ENCODE measurements around the gene EIF2AK2. TPM values are rescaled to one million over a fixed set of nuclear protein-coding genes. Genes with fewer than 3 reads are reported as not detected.
"Not testable (repeated sequence)": the region's sequence is repeated elsewhere in the genome, so short reads cannot be mapped to it uniquely, and the experiment has no call there.

Gene EIF2AK2
- total RNA-seq: 10 to 100 TPM; 22.3 to 33.2 (median 23.5) TPM

DNA sequence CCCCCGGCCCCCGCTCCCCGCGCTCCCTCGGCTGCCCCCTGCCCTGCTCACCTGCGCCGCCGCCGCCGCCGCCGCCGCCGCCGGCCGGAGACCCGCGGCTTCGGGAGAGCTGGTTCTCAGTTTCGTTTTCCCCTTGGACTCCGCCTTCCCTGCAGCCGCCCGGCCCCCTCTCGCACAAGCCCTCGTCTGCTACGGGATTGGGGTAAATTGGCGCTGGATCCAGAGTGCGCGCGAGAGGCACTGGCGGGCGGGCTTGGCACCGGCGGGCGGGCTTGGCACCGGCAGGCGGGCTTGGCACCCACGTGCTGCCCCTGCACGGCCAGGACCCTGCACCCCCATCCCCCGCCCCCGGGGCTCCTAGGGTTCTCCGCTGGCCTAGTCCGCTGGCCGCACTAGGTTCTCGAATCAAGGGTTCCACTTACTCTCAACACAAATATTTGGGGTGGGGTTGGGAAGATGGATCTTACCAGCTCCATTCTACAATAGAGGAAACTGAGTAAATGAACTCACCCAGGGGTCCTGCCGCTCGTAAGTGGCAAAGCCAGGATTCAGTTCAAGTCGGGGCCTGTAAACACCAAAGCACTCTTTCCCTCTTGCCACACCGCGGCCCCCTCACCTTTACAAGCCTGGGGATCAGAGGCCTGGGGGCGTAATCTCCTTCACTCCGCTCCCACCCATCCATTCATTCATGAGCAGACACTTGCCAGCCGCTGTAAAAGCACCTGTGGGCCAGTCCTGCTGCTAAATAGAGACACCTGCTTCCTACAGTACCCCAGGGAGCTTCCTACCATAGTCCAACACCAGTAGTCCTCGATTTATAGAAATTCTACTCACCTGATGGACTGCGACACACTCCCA lies at the start of gene EIF2AK2:
Gene EIF2AK2 (minus strand): TSS at position 124 of the 858 bp plus-strand sequence. CDS start 9,174 bp downstream, outside the sequence.
- Histone ChIP-seq H3K4me3 (peak within 1 kb of the TSS; percentile 78 to 98 (median 94)), H3K4me1 (peaks cover 0 to 5% of the 10 kb centered on the region in 2 donors), H3K9me3 (no peaks in the 10 kb centered on the region), H3K27ac (peak within 1 kb of the TSS; percentile 91 to 94), H3K36me3 (no peaks in the 10 kb centered on the region), H3K27me3 (no peaks in the 10 kb centered on the region)
- TF ChIP-seq POLR2AphosphoS5 (IDR thresholded peaks at IDR 0.05): peak in 1 of 3 donors; percentile 50
- no peak for TF ChIP-seq POLR2A (IDR thresholded peaks at IDR 0.05)
- TF ChIP-seq, protein P1, sequence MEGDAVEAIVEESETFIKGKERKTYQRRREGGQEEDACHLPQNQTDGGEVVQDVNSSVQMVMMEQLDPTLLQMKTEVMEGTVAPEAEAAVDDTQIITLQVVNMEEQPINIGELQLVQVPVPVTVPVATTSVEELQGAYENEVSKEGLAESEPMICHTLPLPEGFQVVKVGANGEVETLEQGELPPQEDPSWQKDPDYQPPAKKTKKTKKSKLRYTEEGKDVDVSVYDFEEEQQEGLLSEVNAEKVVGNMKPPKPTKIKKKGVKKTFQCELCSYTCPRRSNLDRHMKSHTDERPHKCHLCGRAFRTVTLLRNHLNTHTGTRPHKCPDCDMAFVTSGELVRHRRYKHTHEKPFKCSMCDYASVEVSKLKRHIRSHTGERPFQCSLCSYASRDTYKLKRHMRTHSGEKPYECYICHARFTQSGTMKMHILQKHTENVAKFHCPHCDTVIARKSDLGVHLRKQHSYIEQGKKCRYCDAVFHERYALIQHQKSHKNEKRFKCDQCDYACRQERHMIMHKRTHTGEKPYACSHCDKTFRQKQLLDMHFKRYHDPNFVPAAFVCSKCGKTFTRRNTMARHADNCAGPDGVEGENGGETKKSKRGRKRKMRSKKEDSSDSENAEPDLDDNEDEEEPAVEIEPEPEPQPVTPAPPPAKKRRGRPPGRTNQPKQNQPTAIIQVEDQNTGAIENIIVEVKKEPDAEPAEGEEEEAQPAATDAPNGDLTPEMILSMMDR (IDR thresholded peaks at IDR 0.05): no peak
- intact Hi-C loops (cut with DNase I; ENCODE audit: low total_unique reads): no loop called here
- peak; percentile 73 to 84 for DNase-seq (ENCODE audit: low spot score in 2 of 2)

DNA sequence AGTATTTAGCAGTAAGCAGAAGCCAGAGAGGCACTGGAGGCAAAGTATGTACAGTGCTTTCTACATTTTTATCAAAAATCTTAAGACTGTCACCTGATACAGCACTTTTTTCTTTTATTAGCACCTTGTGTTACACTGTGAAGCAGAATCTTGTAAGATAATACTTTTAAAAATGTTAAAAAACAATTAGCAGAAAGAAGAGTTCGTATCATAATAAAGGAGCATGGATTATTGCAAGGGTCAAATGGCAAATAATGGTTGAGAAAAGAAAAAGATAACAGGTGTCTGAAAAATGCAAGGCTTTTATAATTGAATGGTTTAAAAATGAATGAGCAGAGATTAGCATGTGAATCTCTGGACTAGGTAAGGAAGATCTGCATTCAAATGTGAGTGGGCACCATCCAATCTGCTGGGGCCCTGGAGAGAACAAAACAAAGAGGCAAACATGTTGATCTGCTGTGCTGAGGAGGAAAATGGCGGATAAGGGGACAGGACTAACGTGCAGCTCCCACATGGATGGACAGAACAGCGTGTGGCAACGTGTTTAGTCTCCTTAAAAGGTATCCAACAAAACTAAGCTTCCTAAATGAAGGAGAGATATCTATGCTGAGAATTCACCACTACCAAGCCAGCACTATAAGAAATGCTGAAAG lies 49.0 kb upstream of the EIF2AK2 start:
- TF ChIP-seq, protein P1 (IDR thresholded peaks at IDR 0.05): no peak
- no peak for TF ChIP-seq POLR2A (IDR thresholded peaks at IDR 0.05)
- TF ChIP-seq POLR2AphosphoS5 (IDR thresholded peaks at IDR 0.05): no peak
- H3K4me3 ChIP-seq: no peak overlapping the region
- intact Hi-C loops (cut with DNase I; ENCODE audit: low total_unique reads): no loop called here
- no peaks in the 10 kb centered on the region for H3K4me1 ChIP-seq
- peaks cover 21% of the 10 kb centered on the region for H3K36me3 ChIP-seq
- no peak for DNase-seq (ENCODE audit: low spot score in 2 of 2)
- H3K9me3 ChIP-seq: peaks cover 0 to 24% of the 10 kb centered on the region in 2 donors
- H3K27me3 ChIP-seq: no peaks in the 10 kb centered on the region
- no peak overlapping the region for H3K27ac ChIP-seq

DNA sequence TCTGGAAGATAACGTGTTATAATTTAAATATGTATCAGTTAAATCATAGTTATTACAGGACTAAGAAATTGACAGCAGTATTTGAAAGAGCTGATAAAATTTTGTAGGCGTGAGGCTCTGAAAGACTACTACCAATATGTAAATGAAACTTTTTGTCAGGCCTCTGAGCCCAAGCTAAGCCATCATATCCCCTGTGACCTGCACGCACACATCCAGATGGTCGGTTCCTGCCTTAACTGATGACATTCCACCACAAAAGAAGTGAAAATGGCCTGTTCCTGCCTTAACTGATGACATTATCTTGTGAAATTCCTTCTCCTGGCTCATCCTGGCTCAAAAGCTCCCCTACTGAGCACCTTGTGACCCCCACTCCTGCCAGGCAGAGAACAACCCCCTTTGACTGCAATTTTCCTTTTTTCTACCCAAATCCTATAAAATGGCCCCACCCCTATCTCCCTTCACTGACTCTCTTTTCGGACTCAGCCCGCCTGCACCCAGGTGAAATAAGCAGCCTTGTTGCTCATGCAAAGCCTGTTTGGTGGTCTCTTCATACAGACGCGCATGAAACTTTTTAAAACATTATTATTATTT lies 48.4 kb upstream of the EIF2AK2 start:
- H3K27me3 ChIP-seq; H3K27ac ChIP-seq; DNase-seq (ENCODE audit: low spot score in 2 of 2); H3K4me3 ChIP-seq; H3K4me1 ChIP-seq; intact Hi-C loops (cut with DNase I; ENCODE audit: low total_unique reads): not testable (repeated sequence)
- H3K9me3 ChIP-seq: peaks cover 0 to 24% of the 10 kb centered on the region in 2 donors
- peaks cover 22% of the 10 kb centered on the region for H3K36me3 ChIP-seq

DNA sequence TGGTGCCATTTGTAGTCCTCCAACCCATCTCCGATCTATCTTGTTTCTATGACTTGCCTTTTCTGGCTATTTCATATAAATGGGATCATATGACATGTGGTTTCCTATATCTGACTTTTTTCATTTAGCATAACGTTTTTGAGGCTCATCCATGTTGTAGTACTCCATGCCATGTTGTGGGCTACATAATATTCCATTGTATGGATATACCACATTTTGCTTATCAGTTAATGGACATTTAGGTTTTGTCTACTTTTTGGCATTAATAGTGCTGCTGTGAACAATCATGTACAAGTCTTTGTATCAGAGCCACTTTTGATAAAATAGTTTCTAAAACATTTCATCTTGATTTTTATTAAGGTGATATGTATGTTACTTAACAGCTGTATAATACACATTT lies 46.9 kb upstream of the EIF2AK2 start:
- Histone ChIP-seq H3K36me3 (peaks cover 17% of the 10 kb centered on the region), H3K9me3 (peaks cover 0 to 21% of the 10 kb centered on the region in 2 donors), H3K4me3 (no peak overlapping the region), H3K27ac (no peak overlapping the region), H3K4me1 (no peaks in the 10 kb centered on the region), H3K27me3 (no peaks in the 10 kb centered on the region)
- DNase-seq (ENCODE audit: low spot score in 2 of 2): no peak
- intact Hi-C loops (cut with DNase I; ENCODE audit: low total_unique reads): no loop called here
- no peak for TF ChIP-seq POLR2A (IDR thresholded peaks at IDR 0.05)

DNA sequence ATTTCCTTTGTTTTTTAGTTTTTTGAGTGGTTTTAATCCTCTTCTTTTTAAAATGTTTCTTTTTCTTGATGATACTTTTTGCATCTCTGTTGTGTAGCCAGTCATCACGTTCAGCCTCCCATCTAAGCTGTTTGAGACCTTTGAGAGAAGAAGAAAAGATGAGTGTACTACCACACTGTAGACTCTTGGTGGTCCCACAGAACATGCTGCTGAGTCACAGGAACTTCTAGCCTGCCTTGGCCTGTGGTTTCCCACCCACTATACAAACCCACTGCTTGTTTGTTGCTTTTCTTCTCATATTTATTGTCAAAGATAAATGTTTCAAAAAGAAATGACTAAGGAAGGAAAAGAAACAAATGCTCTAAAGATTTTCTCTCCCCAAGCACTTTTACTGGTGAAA lies 45.0 kb upstream of the EIF2AK2 start:
- no peaks in the 10 kb centered on the region for H3K27me3 ChIP-seq
- no peak overlapping the region for H3K27ac ChIP-seq
- peaks cover 17% of the 10 kb centered on the region for H3K36me3 ChIP-seq
- H3K4me3 ChIP-seq: no peak overlapping the region
- intact Hi-C loops (cut with DNase I; ENCODE audit: low total_unique reads): no loop called here
- H3K4me1 ChIP-seq: no peaks in the 10 kb centered on the region
- DNase-seq (ENCODE audit: low spot score in 2 of 2): no peak
- H3K9me3 ChIP-seq: peaks cover 0 to 12% of the 10 kb centered on the region in 2 donors
- no peak for TF ChIP-seq POLR2A (IDR thresholded peaks at IDR 0.05)
- TF ChIP-seq, protein P1 (IDR thresholded peaks at IDR 0.05): no peak
- TF ChIP-seq POLR2AphosphoS5 (IDR thresholded peaks at IDR 0.05): no peak

Measured in breast epithelium (tissue), 4 donors.